ENCODE results near the gene PGLYRP4. TPM values are rescaled to one million over a fixed set of nuclear protein-coding genes. Genes with fewer than 3 reads are reported as not detected.

Gene PGLYRP4
- total RNA-seq, 1 donor from 2014 or later: not detected

GRCh38 chr1:153386500-153386901 is 37.9 kb upstream of the PGLYRP4 start:
- no peak for TF ChIP-seq CTCF (IDR thresholded peaks at IDR 0.05)
- H3K9me3 ChIP-seq: no peaks in the 10 kb centered on the region
- H3K36me3 ChIP-seq: no peaks in the 10 kb centered on the region
- peaks cover 8% of the 10 kb centered on the region for H3K4me1 ChIP-seq
- DNase-seq (no peak), ATAC-seq (peak; percentile 84)
- H3K27me3 ChIP-seq: no peaks in the 10 kb centered on the region
- no peak overlapping the region for H3K4me3 ChIP-seq
- intact Hi-C loops (cut with DNase I): no loop called here
- H3K27ac ChIP-seq: no peak overlapping the region

- H3K4me3 ChIP-seq: no peak overlapping the region
- DNase-seq (no peak), ATAC-seq (no peak)
- intact Hi-C loops (cut with DNase I): no loop called here
- H3K9me3 ChIP-seq: no peaks in the 10 kb centered on the region
- H3K4me1 ChIP-seq: peaks cover 8% of the 10 kb centered on the region
- H3K27me3 ChIP-seq: no peaks in the 10 kb centered on the region
- no peak overlapping the region for H3K27ac ChIP-seq
- TF ChIP-seq CTCF (IDR thresholded peaks at IDR 0.05): no peak
- H3K36me3 ChIP-seq: no peaks in the 10 kb centered on the region
These were observed 36.4 kb upstream of the PGLYRP4 start for GRCh38 chr1:153384958-153385580.

- no peak for TF ChIP-seq CTCF (IDR thresholded peaks at IDR 0.05)
- DNase-seq: no peak
- intact Hi-C loops (cut with DNase I): no loop called here
These were observed 32.1 kb upstream of the PGLYRP4 start for GRCh38 chr1:153380711-153381110.

GRCh38 chr1:153379591-153379990 is 30.9 kb upstream of the PGLYRP4 start:
- no peaks in the 10 kb centered on the region for H3K4me1 ChIP-seq
- DNase-seq: no peak
- intact Hi-C loops (cut with DNase I): no loop called here

More at GRCh38 chr1:153380711-153381110, 32.1 kb upstream of the PGLYRP4 start:
- Histone ChIP-seq H3K27ac (no peak overlapping the region), H3K36me3 (no peaks in the 10 kb centered on the region), H3K9me3 (no peaks in the 10 kb centered on the region), H3K27me3 (no peaks in the 10 kb centered on the region), H3K4me3 (no peak overlapping the region), H3K4me1 (peaks cover 8% of the 10 kb centered on the region)
- no peak for ATAC-seq

GRCh38 chr1:153375511-153375910 is 26.9 kb upstream of the PGLYRP4 start, which contains the start of gene S100A12:
Gene S100A12 (minus strand): TSS chr1:153375621. CDS start chr1:153374592, 1,029 bp downstream.
- no peak for TF ChIP-seq CTCF (IDR thresholded peaks at IDR 0.05)
- intact Hi-C loops (cut with DNase I): no loop called here
- Histone ChIP-seq H3K4me1 (no peaks in the 10 kb centered on the region), H3K9me3 (no peaks in the 10 kb centered on the region), H3K27ac (no peak within 1 kb of the TSS), H3K27me3 (no peaks in the 10 kb centered on the region), H3K36me3 (no peaks in the 10 kb centered on the region), H3K4me3 (no peak within 1 kb of the TSS)
- ATAC-seq (peak; percentile 87), DNase-seq (no peak)

More at GRCh38 chr1:153379591-153379990, 30.9 kb upstream of the PGLYRP4 start:
- H3K4me3 ChIP-seq: no peak overlapping the region
- no peak overlapping the region for H3K27ac ChIP-seq
- no peak for TF ChIP-seq CTCF (IDR thresholded peaks at IDR 0.05)
- no peaks in the 10 kb centered on the region for H3K36me3 ChIP-seq
- H3K27me3 ChIP-seq: no peaks in the 10 kb centered on the region
- no peaks in the 10 kb centered on the region for H3K9me3 ChIP-seq
- ATAC-seq: no peak
